ENCODE results near the gene PPP2CA.
"Not testable (repeated sequence)": the region's sequence is repeated elsewhere in the genome, so short reads cannot be mapped to it uniquely, and the experiment has no call there.

Gene PPP2CA

DNA sequence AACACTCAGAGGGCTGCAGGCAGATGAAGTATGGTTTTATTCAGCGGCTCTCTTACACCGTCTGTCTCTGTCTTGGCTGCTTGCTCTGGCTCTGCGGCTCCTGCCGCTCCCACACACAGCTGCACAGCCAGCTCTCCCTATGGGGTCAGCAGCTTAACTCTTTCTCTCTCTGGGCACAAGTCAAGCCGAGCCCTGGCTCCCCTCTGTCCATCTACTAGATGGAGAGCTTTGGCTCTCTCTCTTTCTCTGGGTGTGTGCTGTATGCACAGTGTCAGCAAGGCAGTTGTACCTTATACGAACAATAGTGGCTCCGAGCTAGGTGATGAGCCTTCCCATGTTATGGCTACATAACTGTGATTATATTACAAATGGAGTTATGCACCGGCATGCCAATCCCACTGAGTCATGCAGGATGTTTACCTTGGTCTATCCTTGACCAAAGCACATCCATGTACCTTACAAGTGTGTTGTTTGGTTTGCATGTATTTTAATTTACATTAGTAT is 19.3 kb upstream of the PPP2CA start:
- no peak for DNase-seq (ENCODE audit: low read depth)

DNA sequence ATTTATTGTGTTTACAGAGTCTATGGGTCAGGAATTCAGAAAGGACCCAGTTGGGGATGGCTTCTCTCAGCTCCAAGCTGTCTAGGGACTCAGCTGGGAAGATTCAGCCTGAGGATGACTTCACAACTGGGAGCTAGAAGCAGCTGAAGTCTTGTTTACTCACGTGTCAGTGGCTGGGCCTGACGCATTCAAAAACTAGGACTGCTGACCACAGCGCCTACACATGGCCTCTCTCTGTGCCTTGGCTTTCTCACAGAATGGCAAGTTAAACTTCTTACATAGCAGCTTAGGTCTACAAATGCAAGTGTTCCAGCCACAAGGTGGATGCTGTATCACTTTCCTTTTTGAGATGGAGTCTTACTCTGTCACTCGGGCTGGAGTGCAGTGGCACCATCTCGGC is 16.3 kb upstream of the PPP2CA start:
- no peak for DNase-seq (ENCODE audit: low read depth)

DNA sequence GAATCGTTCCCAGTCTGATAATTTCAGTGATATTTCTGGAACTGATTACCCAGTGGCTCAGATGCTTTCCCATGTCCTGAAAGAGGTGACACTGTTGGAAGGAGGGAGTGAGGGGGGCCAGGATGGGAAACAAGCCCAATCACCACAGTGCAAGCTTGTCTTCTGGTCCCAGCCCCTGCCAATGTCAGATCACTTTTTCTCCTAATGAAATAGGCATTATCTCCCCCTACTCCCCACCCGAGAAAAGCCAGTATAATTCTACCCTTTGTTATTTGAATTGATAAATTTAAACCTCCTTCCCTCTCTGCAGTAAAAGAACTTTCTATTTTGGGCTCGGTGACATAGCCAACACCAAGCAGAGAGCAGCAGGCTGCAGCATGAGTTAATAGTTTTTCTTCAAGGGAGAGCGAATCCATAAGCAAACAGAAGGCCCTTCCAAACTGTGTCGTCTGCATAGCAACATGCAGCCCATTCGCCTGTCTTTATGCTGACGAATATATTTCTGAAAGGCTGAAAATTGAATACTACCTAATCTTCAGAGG is 14.6 kb upstream of the PPP2CA start:
- DNase-seq (ENCODE audit: low read depth): no peak

DNA sequence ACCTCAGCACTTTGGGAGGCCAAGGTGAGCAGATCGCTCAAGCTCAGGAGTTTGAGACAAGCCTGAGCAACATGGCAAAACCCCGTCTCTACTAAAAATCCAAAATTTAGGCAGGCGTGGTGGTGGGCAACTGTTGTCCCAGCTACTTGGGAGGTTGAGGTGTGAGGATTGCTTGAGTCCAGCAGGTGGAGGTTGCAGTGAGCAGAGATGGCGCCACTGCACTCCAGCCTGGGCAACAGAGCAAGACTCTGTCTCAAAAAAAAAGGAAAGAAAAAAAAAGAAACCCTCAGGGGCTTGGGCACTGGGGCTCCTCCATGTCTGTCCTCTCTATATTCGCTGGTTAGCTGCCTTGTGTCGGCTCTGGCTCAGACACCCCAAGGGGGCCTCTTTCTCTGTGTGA is 10.9 kb upstream of the PPP2CA start:
- no peak for DNase-seq (ENCODE audit: low read depth)

DNA sequence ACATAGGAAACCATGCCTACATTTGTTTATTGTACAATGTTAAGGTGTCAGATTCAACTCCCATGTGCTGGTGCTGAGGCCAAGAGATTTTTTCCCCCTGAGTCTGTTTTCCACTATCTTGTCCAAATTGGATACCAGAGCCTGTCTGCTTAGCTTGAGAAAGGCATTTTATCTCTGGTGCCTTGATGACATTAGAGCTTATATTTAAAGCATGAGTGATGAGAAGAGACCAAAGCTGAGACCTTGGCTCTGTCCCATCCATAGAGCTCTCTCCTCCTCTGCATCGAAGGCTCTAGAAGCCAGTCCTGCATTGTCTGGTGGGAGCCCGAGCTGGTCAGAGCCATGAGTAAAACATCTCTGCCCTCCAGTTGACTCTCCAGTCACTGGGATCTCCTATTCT is 10.4 kb upstream of the PPP2CA start:
- no peak for DNase-seq (ENCODE audit: low read depth)

DNA sequence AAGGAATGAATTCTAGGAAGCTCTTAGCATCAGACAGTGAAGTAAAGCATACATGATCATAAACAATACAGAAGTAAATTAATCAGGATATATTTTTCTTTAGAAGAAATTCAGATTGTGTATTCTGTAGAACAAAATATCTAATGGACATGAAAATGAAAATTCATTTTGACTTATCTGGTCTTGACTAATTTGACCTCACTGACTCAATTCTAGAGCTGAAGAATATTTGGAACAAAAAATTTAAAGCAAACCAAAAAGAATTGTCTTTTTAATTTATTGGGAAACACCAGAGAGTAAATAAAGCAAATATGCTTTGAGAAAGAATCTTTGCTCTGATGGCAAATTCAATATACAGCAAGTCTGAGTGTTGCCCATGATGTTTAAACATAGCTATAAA is 2.8 kb upstream of the PPP2CA start:
- DNase-seq (ENCODE audit: low read depth): no peak

DNA sequence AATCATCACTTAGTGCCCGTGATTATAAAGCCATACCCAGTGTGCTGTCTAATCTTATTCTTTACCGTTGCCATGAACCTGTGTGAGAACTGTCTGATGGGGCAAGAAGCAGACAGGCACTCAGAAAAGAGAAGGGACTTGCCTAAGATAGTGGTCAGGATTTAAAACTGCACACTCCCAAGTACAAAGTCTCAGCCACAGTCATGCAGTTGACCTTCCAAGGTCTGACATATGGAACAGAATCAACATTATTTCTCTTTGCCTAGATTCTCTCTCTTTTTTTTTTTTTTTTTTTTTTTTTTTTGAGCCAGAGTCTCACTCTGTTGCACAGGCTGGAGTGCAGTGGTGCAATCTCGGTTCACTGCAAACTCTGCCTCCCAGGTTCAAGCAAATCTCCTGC is 1.9 kb upstream of the PPP2CA start:
- DNase-seq (ENCODE audit: low read depth): no peak

DNA sequence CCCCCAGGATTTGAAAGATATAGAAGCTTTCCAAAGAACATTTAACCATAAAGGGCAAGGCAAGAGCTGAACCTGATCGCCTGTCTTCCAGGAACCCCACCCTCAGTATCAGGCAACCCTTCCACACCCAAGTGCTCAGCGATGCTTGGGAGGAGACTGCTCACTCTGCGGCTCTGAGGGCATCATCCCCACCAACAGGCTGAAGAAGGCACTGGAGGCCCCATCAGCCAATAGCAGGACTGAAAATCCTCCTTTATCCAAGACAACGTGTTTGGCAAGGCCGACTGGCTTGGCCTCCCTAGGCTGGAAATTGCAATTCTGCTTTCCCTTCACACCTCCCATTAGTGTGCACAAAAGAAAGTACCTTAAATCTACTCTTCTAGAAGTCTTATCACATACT is 1.4 kb upstream of the PPP2CA start:
- DNase-seq (ENCODE audit: low read depth): no peak

DNA sequence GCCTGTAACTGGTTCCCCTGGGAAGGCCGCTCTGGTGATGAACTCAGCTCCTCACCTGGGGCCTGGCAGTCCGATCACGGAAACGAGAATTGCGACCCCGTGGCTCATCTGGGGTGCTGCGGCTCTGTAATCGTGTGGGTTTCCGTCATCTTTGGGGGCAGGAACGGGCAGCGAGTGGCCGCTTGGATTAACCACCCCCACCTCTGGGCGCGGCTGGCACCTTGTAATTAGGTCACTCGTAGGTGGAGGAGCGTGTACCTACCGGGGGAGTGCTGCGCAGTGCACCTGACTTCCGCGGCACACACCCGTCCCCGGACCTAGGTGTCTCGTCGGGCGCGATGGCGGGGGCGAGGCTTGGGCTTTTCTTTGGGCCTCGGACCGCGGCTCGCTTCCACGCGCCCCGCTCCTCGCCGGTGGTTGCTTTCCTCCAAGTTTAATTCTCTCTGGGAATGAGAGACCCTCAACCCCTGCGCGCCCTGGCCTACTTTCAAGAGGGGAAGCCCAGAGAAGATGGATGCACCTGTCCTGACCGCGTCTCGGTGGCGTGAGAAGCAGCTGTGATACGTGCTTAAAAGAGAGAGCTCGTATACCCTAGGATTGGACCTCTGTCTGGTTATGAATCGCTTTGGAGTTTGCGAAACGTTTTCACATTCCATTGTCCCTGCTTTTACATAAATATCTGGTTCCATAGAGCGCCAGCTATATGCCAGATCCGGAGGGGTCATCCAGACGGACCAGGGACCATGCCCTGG is 744 bp upstream of the PPP2CA start:
- DNase-seq (ENCODE audit: low read depth): no peak

DNA sequence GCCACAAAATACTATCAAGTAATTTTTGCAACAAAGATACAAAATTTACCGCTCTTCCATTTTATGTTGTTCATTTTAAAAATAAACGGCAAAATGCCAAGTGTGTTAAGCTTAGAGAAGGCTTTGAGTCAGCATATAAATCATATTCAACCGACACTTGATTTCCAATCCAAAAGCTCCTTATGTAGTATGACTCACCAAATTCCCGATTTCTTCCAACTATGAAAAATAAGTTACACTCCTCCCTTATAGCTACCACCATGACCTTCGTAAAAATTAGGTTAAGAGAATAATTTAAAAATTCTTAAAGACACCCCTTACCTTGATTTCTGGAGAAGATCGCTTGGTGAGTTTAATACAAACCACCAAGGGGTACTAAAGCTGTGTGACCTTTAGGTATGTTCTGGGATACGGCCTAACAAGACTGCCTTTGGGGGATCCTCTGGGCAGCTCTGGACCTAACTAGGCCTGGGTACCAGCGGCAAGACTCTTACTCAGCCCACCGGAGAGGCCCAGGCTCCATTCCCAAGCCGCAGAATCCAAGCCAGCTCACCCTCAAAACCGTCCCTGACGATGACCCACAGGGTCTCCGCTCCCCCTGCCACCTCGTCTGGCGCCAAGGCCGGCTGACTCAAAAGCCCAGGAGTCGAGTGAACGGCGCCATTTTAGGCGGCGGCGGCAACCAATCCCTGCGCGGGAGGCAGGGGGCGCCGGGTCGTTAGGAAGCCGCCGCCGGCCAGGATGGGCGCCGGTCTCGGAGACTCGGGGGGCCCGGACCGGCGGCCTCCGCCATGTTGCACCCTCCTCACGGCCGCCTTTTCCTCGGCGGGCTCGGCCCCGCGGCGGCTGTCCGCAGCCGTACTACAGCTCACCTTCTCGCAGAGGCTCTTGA is 739 bp downstream of the PPP2CA start:
- no peak for DNase-seq (ENCODE audit: low read depth)

DNA sequence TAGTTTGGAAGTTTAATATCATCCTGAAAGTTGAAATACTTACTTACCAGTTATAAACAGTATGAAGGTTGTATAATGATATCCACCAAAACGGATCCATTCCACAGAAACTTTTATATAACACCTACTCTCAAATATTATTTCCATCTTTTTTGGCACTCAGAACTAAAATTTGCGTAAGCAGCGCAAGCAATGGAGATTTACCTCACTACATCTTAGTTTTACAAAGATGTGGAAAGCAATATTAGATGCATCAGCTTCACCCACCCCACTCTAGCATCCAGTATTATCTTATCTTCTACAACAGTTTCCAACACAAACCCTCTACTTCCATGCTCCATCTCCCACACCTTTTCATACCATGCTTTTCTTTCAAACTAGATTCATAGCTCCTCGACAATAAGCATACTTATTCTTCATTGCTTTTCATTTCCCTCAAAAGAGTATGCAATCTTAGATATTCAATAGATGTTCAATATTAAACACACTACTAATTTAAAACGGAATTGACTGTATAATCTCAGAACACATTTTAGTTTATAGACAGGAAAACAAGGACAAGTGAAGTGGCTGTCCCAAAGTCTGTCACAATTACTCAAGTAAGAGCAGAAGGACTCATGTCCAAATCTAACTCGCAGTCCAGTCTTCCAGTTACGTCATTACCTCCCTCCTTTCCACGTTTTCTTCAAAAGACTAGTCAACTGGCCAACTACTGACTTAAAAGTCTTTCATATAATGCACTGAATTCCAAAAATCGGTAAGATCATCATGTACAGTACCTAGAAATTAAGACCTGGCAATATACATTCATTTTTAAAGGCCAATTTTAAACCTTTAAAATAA is 2.2 kb downstream of the PPP2CA start:
- DNase-seq (ENCODE audit: low read depth): no peak

DNA sequence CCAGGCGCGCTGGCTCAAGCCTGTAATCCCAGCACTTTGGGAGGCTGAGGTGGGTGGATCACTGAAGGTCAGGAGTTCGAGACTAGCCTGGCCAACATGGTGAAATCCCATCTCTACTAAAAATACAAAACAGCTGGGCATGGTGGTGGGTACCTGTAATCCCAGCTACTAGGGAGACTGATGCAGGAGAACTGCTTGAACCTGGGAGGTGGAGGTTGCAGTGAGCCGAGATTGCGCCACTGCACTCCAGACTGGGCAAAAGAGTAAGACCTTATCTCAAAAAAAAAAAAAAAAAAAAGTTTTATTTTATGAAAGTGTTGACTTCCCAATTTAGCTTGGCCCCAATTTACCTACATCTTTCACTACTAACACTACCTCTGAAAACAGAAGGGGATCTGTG is 4.2 kb downstream of the PPP2CA start:
- not testable (repeated sequence) for DNase-seq (ENCODE audit: low read depth)

DNA sequence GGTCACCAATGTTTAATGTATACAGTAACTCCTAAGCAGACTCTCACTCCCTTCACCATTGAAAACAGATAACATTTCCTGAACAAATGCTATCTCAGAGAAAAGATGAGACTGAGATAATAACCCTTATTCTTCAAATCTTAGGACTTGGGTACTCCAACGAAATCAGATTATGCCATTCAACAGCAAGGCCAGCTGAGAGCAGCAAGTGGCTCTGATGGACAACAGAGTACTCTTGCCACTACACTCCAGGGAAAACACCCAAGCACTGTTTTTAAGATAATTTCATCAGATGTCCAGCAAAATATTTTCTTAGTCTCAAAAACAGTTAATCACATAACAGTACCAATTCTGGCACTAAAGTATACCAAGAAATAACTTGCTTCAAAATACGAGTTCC is 10.1 kb downstream of the PPP2CA start:
- DNase-seq (ENCODE audit: low read depth): no peak

DNA sequence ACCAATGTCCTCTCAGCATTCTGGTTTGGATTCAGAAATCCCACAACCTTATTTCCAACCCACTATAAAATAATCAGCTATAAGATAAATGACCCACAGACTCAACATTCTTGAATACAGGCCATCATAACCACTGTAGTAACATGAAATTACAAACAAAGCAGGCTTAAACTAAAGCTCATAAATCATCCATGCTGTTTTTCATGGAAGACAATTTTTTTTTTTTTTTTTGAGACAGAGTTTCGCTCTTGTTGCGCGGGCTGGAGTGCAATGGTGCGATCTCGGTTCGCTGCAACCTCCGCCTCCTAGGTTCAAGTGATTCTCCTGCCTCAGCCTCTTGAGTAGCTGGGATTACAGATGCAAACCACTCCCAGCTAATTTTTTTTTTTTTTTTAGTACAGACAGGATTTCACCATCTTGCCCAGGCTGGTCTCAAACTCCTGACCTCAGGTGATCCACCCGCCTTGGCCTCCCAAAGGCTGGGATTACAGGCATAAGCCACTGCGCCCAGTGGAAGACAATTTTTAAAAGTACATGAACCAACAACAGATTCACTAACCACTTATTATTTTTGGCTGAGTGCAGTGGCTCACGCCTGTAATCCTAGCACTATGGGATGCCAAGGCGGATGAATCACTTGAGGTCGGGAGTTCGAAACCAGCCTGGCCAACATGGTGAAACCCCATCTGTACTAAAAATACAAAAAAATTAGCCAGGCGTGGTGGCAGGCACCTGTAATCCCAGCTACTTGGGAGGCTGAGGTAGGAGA is 14.4 kb downstream of the PPP2CA start:
- DNase-seq (ENCODE audit: low read depth): peak; percentile 23

DNA sequence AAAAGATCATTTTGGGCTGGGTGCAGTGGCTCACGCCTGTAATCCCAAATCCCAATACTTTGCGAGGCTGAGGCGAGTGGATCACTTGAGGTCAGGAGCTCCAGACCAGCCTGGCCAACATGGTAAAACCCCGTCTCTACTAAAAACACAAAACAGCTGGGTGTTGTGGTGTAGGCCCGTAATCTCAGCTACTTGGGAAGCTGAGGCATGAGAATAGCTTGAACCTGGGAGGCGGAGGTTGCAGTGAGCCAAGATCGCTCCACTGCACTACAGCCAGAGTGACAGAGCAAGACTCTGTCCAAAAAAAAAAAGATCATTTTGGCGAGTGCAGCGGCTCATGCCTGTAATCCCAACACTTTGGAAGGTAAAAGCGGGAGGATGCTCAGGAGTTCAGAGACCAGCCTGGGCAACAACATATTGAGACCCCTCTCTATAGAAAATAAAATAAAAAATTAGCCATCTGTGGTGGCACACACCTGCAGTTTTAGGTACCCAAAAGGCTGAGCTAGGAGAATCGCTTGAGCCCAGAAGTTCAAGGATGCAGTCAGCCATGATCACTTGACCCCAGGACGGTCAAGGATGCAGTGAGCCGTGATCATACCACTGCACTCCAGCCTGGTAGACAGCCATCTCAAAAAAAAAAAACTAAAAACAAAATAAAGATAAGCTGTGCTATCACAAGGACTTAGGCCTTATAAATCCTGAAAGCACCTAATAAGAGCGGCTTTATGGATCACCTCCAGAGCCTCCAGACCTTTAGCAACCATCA is 16.2 kb downstream of the PPP2CA start:
- DNase-seq (ENCODE audit: low read depth): no peak

DNA sequence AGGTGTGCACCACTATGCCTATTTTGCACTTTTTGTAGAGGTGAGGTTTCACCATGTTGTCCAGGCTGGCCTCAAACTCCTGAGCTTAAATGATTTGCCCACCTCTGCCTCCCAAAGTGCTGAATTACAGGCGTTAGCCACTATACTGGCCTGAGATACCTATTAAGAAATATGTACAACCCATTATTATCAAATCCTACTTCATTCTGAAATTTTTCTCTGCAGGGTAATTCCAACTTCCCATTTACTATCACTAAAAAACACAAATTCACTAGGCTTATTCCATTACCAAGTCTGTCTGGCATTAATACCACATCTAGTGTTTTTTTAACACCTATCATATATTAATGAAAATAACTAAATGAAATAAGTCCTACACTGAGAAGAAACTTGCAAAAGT is 18.2 kb downstream of the PPP2CA start:
- DNase-seq (ENCODE audit: low read depth): no peak

DNA sequence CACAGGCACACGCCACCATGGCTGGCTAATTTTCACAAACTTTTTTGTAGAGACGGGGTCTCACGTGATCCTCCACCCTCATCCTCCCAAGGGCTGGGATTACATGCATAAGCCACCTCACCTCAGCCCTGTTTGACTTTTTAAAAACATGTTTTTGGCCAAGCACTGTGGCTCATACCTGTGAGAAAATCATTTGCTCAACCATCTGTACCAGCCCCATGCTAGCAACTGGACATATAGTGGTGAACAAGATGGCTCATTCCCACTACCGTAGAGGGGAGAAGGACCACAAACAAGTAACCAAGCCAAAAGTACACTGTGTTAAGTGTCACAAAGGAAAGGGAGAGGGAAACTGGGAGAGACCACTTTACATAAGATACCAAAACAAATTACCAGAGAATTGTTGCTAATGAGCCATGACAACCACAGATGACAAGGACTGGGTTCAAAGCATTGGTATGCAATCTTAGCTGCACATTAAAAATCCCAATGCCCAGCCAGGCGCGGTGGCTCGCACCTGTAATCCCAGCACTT is 19.2 kb downstream of the PPP2CA start:
- DNase-seq (ENCODE audit: low read depth): no peak

DNA sequence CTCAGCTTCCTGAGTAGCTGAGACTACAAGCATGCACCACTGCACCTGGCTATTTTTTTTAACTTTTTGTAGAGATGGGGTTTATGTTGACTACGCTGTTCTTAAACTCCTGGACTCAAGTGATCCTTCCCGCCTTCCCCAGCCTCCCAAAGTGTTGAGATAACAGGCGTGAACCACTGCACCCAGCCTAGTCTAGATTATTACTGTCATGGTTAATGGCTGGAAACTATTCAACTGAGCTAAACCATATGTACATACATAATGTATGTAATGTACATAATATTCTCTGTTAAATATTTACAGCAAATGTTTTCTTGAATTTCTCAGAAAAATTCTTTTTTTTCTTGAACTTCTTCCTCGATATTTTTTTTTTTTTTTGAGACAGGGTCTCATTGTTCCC is 21.3 kb downstream of the PPP2CA start:
- no peak for DNase-seq (ENCODE audit: low read depth)

DNA sequence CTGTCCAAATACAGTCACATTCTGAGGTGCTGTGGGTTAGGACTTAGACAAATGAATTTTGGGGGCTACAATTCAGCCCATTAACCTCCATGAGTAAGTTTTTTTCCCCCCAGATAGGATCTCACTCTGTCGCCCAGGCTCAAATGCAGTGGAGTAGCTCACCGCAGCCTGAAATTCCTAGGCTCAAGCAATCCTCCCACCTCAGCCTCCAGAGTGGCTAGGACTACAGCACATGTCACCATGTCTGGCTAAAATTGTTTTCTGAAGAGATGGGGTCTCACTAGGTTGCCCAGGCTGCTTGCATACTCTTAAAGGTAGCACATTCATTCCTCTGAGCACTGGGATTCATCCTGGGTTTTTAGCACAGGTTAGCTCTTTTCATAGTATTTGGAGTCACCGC is 22.2 kb downstream of the PPP2CA start:
- no peak for DNase-seq (ENCODE audit: low read depth)

DNA sequence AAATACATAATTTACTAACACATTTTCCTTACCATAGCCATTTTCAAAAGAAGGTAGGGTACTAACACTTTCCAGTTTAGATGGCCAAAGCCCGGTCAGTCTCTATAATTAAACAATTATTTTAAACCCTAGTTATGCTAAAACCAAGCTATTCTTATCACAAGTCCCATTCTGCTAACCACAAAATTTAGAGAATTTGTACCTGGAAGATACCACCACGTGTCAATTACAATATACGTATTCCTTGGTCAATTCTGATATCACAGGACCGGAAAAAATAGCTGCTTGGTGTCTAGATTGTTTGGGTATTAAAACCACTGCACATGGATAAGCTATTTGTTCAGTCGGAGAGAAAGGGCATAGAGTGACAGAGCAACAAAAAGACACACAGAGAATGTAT is 30.2 kb downstream of the PPP2CA start:
- no peak for DNase-seq (ENCODE audit: low read depth)

Data from GM04503 (cell line).